ENCODE results near the gene SNX7. TPM values are rescaled to one million over a fixed set of nuclear protein-coding genes. Genes with fewer than 3 reads are reported as not detected.

Gene SNX7
- total RNA-seq, 1 experiment from 2014 or later = 17.5 TPM

- no peaks in the 10 kb centered on the region for H3K36me3 Mint-ChIP-seq (ENCODE audit: insufficient read depth, unreplicated experiment)
- Histone ChIP-seq H3K4me1 (no peaks in the 10 kb centered on the region), H3K36me3 (ENCODE audit: control insufficient read depth, insufficient read depth, low read length) (no peaks in the 10 kb centered on the region), H3K27me3 (replicated peaks; ENCODE audit: control insufficient read depth, insufficient read depth, low read length) (no peaks in the 10 kb centered on the region), H3K9me3 (no peaks in the 10 kb centered on the region), H3K4me3 (ENCODE audit: low read depth, low read length) (no peak overlapping the region)
- H3K4me3 Mint-ChIP-seq (ENCODE audit: unreplicated experiment) = no peak overlapping the region
- ChIA-PET CTCF (no interaction called here), POLR2A (no interaction called here)
- no peak for DNase-seq
- H3K4me1 Mint-ChIP-seq (ENCODE audit: low read depth, unreplicated experiment) = no peaks in the 10 kb centered on the region
- no peak overlapping the region for H3K27ac Mint-ChIP-seq (ENCODE audit: unreplicated experiment)
- TF ChIP-seq CTCF (IDR thresholded peaks at IDR 0.05; ENCODE audit: insufficient read depth in 1 of 2, low read depth in 1 of 2, low read length in 1 of 2, severe bottlenecking in 1 of 2, unreplicated experiment in 1 of 2) = no peak
- no peaks in the 10 kb centered on the region for H3K27me3 Mint-ChIP-seq (ENCODE audit: insufficient read depth, unreplicated experiment)
- intact Hi-C loops (cut with micrococcal nuclease; ENCODE audit: unreplicated experiment) = no loop called here
- no peaks in the 10 kb centered on the region for H3K9me3 Mint-ChIP-seq (ENCODE audit: unreplicated experiment)
- no TSS peak for BruUV-seq (replicated peaks)
Measured at GRCh38 chr1:98668733-98669132, 7.2 kb downstream of the SNX7 start.

GRCh38 chr1:98669355-98670296 is 8.1 kb downstream of the SNX7 start:
- no peaks in the 10 kb centered on the region for H3K4me1 Mint-ChIP-seq (ENCODE audit: low read depth, unreplicated experiment)
- POLR2A ChIA-PET = no interaction called here
- Histone ChIP-seq H3K4me3 (ENCODE audit: low read depth, low read length) (no peak overlapping the region), H3K27me3 (replicated peaks; ENCODE audit: control insufficient read depth, insufficient read depth, low read length) (no peaks in the 10 kb centered on the region), H3K9me3 (no peaks in the 10 kb centered on the region), H3K36me3 (ENCODE audit: control insufficient read depth, insufficient read depth, low read length) (no peaks in the 10 kb centered on the region), H3K4me1 (no peaks in the 10 kb centered on the region)
- no peaks in the 10 kb centered on the region for H3K9me3 Mint-ChIP-seq (ENCODE audit: unreplicated experiment)
- no peak overlapping the region for H3K4me3 Mint-ChIP-seq (ENCODE audit: unreplicated experiment)
- H3K36me3 Mint-ChIP-seq (ENCODE audit: insufficient read depth, unreplicated experiment) = no peaks in the 10 kb centered on the region
- CTCF ChIA-PET = no interaction called here
- H3K27me3 Mint-ChIP-seq (ENCODE audit: insufficient read depth, unreplicated experiment) = no peaks in the 10 kb centered on the region
- intact Hi-C loops (cut with micrococcal nuclease; ENCODE audit: unreplicated experiment) = no loop called here
- DNase-seq = no peak
- no TSS peak for BruUV-seq (replicated peaks)
- no peak overlapping the region for H3K27ac Mint-ChIP-seq (ENCODE audit: unreplicated experiment)
- no peak for TF ChIP-seq CTCF (IDR thresholded peaks at IDR 0.05; ENCODE audit: insufficient read depth in 1 of 2, low read depth in 1 of 2, low read length in 1 of 2, severe bottlenecking in 1 of 2, unreplicated experiment in 1 of 2)

- CTCF ChIA-PET = no interaction called here
- no TSS peak for BruUV-seq (replicated peaks)
Measured at GRCh38 chr1:98672189-98672588, 10.7 kb downstream of the SNX7 start.

More at GRCh38 chr1:98672189-98672588, 10.7 kb downstream of the SNX7 start:
- H3K4me1 ChIP-seq = no peaks in the 10 kb centered on the region
- no peaks in the 10 kb centered on the region for H3K27me3 ChIP-seq (replicated peaks; ENCODE audit: control insufficient read depth, insufficient read depth, low read length)
- Mint-ChIP-seq H3K4me1 (ENCODE audit: low read depth, unreplicated experiment) (peaks cover 2% of the 10 kb centered on the region), H3K4me3 (ENCODE audit: unreplicated experiment) (no peak overlapping the region), H3K36me3 (ENCODE audit: insufficient read depth, unreplicated experiment) (no peaks in the 10 kb centered on the region), H3K27me3 (ENCODE audit: insufficient read depth, unreplicated experiment) (no peaks in the 10 kb centered on the region), H3K9me3 (ENCODE audit: unreplicated experiment) (no peaks in the 10 kb centered on the region), H3K27ac (ENCODE audit: unreplicated experiment) (no peak overlapping the region)
- intact Hi-C loops (cut with micrococcal nuclease; ENCODE audit: unreplicated experiment) = no loop called here
- no peak for DNase-seq
- TF ChIP-seq CTCF (IDR thresholded peaks at IDR 0.05; ENCODE audit: insufficient read depth in 1 of 2, low read depth in 1 of 2, low read length in 1 of 2, severe bottlenecking in 1 of 2, unreplicated experiment in 1 of 2) = no peak
- H3K36me3 ChIP-seq (ENCODE audit: control insufficient read depth, insufficient read depth, low read length) = no peaks in the 10 kb centered on the region
- no peak overlapping the region for H3K4me3 ChIP-seq (ENCODE audit: low read depth, low read length)
- no peaks in the 10 kb centered on the region for H3K9me3 ChIP-seq
- POLR2A ChIA-PET = no interaction called here

All from Caco-2 (cell line).